Skin of body (tissue), 2 donors: ENCODE measurements around the gene GTF3C2. TPM values are rescaled to one million over a fixed set of nuclear protein-coding genes. Genes with fewer than 3 reads are reported as not detected.
A peak's percentile ranks its signal among the peaks of the same experiment; 100 is the strongest.
"Not testable (repeated sequence)": the region's sequence is repeated elsewhere in the genome, so short reads cannot be mapped to it uniquely, and the experiment has no call there.

Experiments used
- DNase-seq: peaks from one replicate; lab custom pipeline; 2025; lab: John Stamatoyannopoulos, UW
- total RNA-seq: library from RNA; depleted of rRNA; stranded (reverse); fragments of >200 nt; gene quantifications from one replicate; pipeline ENCODE4 v1.2.3, GENCODE V29; 2014

The GTF3C2 gene
- total RNA-seq, 1 donor from 2014 or later: 32.5 TPM

GRCh38 chr2:27322766-27323595, 33.6 kb downstream of the GTF3C2 start, which contains the start of gene MPV17:
TSS of gene MPV17 (minus strand) at chr2:27323097. CDS start at chr2:27322517, 580 bp downstream.
- DNase-seq: peak; percentile 73

- DNase-seq: no peak
These were observed 34.2 kb downstream of the GTF3C2 start for GRCh38 chr2:27322301-27322765.

GRCh38 chr2:27320958-27321543, 35.5 kb downstream of the GTF3C2 start:
- DNase-seq: no peak

GRCh38 chr2:27319839-27320238, 36.7 kb downstream of the GTF3C2 start:
- DNase-seq: not testable (repeated sequence)

GRCh38 chr2:27316655-27317412, 39.7 kb downstream of the GTF3C2 start:
- no peak for DNase-seq

- DNase-seq: no peak
These were observed 41.4 kb downstream of the GTF3C2 start for GRCh38 chr2:27315122-27315521.

GRCh38 chr2:27314709-27315108, 41.9 kb downstream of the GTF3C2 start:
- DNase-seq: no peak

GRCh38 chr2:27313882-27314645, 42.5 kb downstream of the GTF3C2 start:
- DNase-seq: no peak

GRCh38 chr2:27312152-27312551, 44.4 kb downstream of the GTF3C2 start:
- no peak for DNase-seq

- no peak for DNase-seq
These were observed 46.9 kb downstream of the GTF3C2 start for GRCh38 chr2:27309651-27310050.

GRCh38 chr2:27308359-27308881, 48.1 kb downstream of the GTF3C2 start, which contains the start of gene UCN:
TSS of gene UCN (minus strand) at chr2:27308445. CDS start at chr2:27307895, 550 bp downstream.
- DNase-seq: no peak

GRCh38 chr2:27307545-27308358, 48.8 kb downstream of the GTF3C2 start:
- no peak for DNase-seq

- no peak for DNase-seq
These were observed 49.3 kb downstream of the GTF3C2 start for GRCh38 chr2:27307287-27307544.

- no peak for DNase-seq
These were observed 49.8 kb downstream of the GTF3C2 start for GRCh38 chr2:27306573-27307286.

- no peak for DNase-seq
These were observed 50.4 kb downstream of the GTF3C2 start for GRCh38 chr2:27306136-27306535.

- DNase-seq: no peak
These were observed 51.0 kb downstream of the GTF3C2 start for GRCh38 chr2:27305516-27305915.

GRCh38 chr2:27304488-27305240, 51.9 kb downstream of the GTF3C2 start:
- no peak for DNase-seq

- no peak for DNase-seq
These were observed 53.2 kb downstream of the GTF3C2 start for GRCh38 chr2:27303093-27304025.
